Measurements from ENCODE around the gene EXOC3L2. TPM values are rescaled to one million over a fixed set of nuclear protein-coding genes. Genes with fewer than 3 reads are reported as not detected.

The EXOC3L2 gene
- total and polyA plus RNA-seq, 2 of the 8 experiments (the other 6 are each of a cell fraction or from before 2014, with no cell fraction given), result 1.4 to 1.6 TPM

DNA sequence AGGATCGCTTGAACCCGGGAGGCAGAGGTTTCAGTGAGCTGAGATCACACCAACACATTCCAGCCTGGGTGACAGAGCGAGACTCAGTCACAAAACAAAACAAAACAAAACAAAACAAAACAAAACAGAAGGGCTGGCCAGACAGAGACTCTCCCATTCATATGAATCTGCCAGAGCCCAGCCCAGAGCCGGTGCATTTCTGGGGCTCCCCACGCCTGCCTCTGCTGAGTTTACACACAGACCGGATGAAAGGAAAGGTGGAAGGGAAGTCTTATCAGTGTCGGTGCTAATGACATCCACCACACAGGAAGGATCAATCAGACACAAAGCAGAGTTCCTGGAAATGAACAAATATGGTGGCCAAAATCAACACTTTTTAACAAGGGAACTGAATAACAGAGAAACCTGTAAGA is 74.0 kb downstream of the EXOC3L2 start:
- TF ChIP-seq ZNF274 (IDR thresholded peaks at IDR 0.05; ENCODE audit: borderline replicate concordance, extremely low read depth, low read length) (no peak), CBX8 (IDR thresholded peaks at IDR 0.05; ENCODE audit: borderline replicate concordance, low read depth, low read length) (no peak), SRF (IDR thresholded peaks at IDR 0.05; ENCODE audit: low read depth, low read length) (no peak), BACH1 (IDR thresholded peaks at IDR 0.05; ENCODE audit: low read length) (no peak), HDAC6 (IDR thresholded peaks at IDR 0.05; ENCODE audit: low read depth, low read length) (no peak), EP300 (IDR thresholded peaks at IDR 0.05; ENCODE audit: borderline replicate concordance in 1 of 2, low read depth in 2 of 2, low read length in 2 of 2) (no peak), TBP (IDR thresholded peaks at IDR 0.05; ENCODE audit: low read depth, low read length) (no peak), SP1 (IDR thresholded peaks at IDR 0.05; ENCODE audit: low read depth, low read length) (no peak), POLR2AphosphoS5 (IDR thresholded peaks at IDR 0.05; ENCODE audit: low read depth, low read length) (no peak), SP2 (IDR thresholded peaks at IDR 0.05; ENCODE audit: low read length) (no peak)
- Histone ChIP-seq H3K4me3 (ENCODE audit: extremely low read depth in 1 of 4, insufficient read depth in 2 of 4, low read depth in 3 of 4, low read length in 4 of 4) (no peak overlapping the region), H2BK120ac (replicated peaks; ENCODE audit: low read depth, low read length) (no peak overlapping the region), H2AFZ (ENCODE audit: low read length) (no peak overlapping the region), H3K4ac (replicated peaks; ENCODE audit: insufficient read length, low read depth, low read length) (no peak overlapping the region), H4K91ac (replicated peaks; ENCODE audit: insufficient read length, low read length) (no peak overlapping the region), H3K27ac (ENCODE audit: low read depth, low read length) (no peak overlapping the region), H4K5ac (ENCODE audit: insufficient read length, low read depth, low read length) (no peak overlapping the region), H3K23me2 (ENCODE audit: low read depth, low read length) (no peaks in the 10 kb centered on the region), H3K27me3 (replicated peaks in 1 of 4; ENCODE audit: control insufficient read depth in 3 of 4, extremely low read depth in 1 of 4, insufficient read depth in 3 of 4, low read length in 3 of 4) (no peaks in the 10 kb centered on the region), H2BK5ac (ENCODE audit: low read depth, low read length) (no peak overlapping the region), H3K9me3 (ENCODE audit: insufficient read depth in 2 of 2, low read depth in 1 of 2, low read length in 1 of 2) (no peaks in the 10 kb centered on the region), H3K79me2 (ENCODE audit: control insufficient read depth in 1 of 2, insufficient read depth in 2 of 2, low read length in 2 of 2) (no peaks in the 10 kb centered on the region), H3K4me1 (replicated peaks in 1 of 4; ENCODE audit: control insufficient read depth in 3 of 4, insufficient read depth in 4 of 4, low read length in 3 of 4) (peaks cover 0 to 5% (median 0%) of the 10 kb centered on the region in 4 experiments; a peak in 2 of 7 replicates), H3K18ac (ENCODE audit: extremely low read depth, low read length) (no peak overlapping the region), H3K9ac (replicated peaks in 1 of 4; ENCODE audit: extremely low read depth in 1 of 4, low read depth in 3 of 4, low read length in 3 of 4) (no peak overlapping the region), H3K23ac (ENCODE audit: insufficient read length) (no peak overlapping the region), H3K4me2 (ENCODE audit: insufficient read depth in 1 of 2, low read depth in 2 of 2, low read length in 2 of 2) (no peak overlapping the region), H3K79me1 (ENCODE audit: low read depth, low read length) (peaks cover 3% of the 10 kb centered on the region), H2BK12ac (ENCODE audit: low read depth, low read length) (no peak overlapping the region), H4K20me1 (replicated peaks in 1 of 2; ENCODE audit: control insufficient read depth in 1 of 2, insufficient read depth in 2 of 2, low read length in 2 of 2) (peaks cover 3 to 13% of the 10 kb centered on the region in 2 experiments), H2AK5ac (ENCODE audit: low read depth, low read length) (no peak overlapping the region), H2BK15ac (ENCODE audit: low read length) (no peak overlapping the region), H2BK20ac (ENCODE audit: low read length) (no peak overlapping the region), H3K14ac (ENCODE audit: insufficient read length) (no peak overlapping the region), H3K36me3 (ENCODE audit: control insufficient read depth in 2 of 4, insufficient read depth in 4 of 4, low read length in 3 of 4) (no peaks in the 10 kb centered on the region), H4K8ac (ENCODE audit: extremely low read depth, insufficient read depth, low read length) (no peak overlapping the region), H3K56ac (replicated peaks; ENCODE audit: insufficient read length, low read depth, low read length) (no peak overlapping the region)
- 87% methylated on average over 7 of the region's 7 CpGs; no CpG with 5 or more reads in 1 of the 2 experiments for WGBS, 2 experiments (ENCODE audit: extremely low coverage in 1 of 2, insufficient coverage in 1 of 2, insufficient read length in 1 of 2, insufficient replicate concordance in 2 of 2, low coverage in 1 of 2, low lambda C conversion rate in 2 of 2, missing lambda C conversion rate in 1 of 2)
- FAIRE-seq, result no peak
- DNase-seq (ENCODE audit: low read depth in 1 of 2, low spot score in 2 of 2), result no peak
- ChIA-PET CTCF (ENCODE audit: partially characterized antibody) (interaction anchor here (0.8 to 1.3 kb wide), 2 partner anchors 16 to 76 kb away, joined by 3 to 4 read pairs; no protein-coding TSS in a partner anchor), POLR2A (ENCODE audit: partially characterized antibody) (interaction anchor here (1.2 to 3.6 kb wide), 3 partner anchors 8 to 81 kb away, joined by 3 to 14 read pairs (median 5); partner anchors contain the start of genes BLOC1S3 and NKPD1)

Measured in H1 (cell line).